ENCODE measurements around the gene GTF3C4. TPM values are rescaled to one million over a fixed set of nuclear protein-coding genes. Genes with fewer than 3 reads are reported as not detected.

GTF3C4 gene
- total RNA-seq, 1 experiment from 2014 or later, result 17.1 TPM

DNA sequence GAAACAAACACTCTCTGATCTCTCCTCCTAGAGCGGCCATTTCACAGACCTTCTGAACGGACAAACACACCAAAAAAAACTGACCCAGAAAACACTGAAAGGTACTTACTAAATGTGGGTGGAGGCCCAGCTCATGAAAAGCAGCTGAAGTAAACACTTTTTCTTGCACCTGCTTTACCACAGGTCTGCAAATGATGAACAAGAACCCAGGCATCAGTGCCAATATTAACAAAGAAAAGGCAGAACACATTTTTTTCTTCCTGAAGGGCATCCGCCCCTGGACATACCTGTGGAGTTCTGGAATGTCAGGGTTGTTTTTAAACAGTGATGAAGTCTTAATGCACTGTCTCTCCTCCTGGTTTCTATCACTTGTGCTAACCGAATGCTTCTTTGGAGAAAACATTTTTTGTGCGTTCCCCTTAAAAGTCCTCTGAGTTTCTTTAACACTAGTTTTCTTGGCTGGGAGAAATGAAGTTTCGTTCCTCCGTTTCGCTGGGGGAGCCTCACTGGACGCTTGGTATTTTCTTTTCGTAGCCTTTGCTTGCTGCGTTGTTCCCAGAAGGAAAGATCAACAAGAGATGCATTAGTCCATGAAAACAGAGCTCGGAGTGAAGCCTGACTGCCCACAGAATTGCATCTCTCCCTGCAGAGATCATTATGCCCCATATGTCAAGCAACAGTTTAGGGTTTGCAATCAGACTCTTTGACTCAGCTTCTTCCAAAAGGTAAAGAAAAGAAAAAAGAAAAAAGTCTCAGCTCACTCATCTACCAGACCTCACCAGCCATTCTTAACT, 7.9 kb upstream of the GTF3C4 start:
- H3K9me3 ChIP-seq (replicated peaks), result no peaks in the 10 kb centered on the region
- H3K4me1 ChIP-seq (replicated peaks), result no peaks in the 10 kb centered on the region
- H3K4me3 ChIP-seq, result no peak overlapping the region
- H3K27me3 ChIP-seq (replicated peaks), result no peaks in the 10 kb centered on the region
- H3K36me3 ChIP-seq, result peaks cover 39% of the 10 kb centered on the region
- no peak overlapping the region for H3K27ac ChIP-seq
- no peak for DNase-seq (ENCODE audit: low read depth in 1 of 2, low spot score in 2 of 2)

- Histone ChIP-seq H3K9me3 (replicated peaks) (no peaks in the 10 kb centered on the region), H3K4me1 (replicated peaks) (no peaks in the 10 kb centered on the region), H3K27me3 (replicated peaks) (no peaks in the 10 kb centered on the region), H3K4me3 (no peak overlapping the region), H3K36me3 (peaks cover 31% of the 10 kb centered on the region), H3K27ac (no peak overlapping the region)
- no peak for DNase-seq (ENCODE audit: low read depth in 1 of 2, low spot score in 2 of 2)
Observed at GRCh38 chr9:132663117-132663516, 7.1 kb upstream of the GTF3C4 start.

- no peaks in the 10 kb centered on the region; the same call in 1 of the 2 replicates for H3K4me1 ChIP-seq (replicated peaks)
- H3K36me3 ChIP-seq, result peaks cover 26% of the 10 kb centered on the region
- H3K27ac ChIP-seq, result no peak overlapping the region
- no peaks in the 10 kb centered on the region for H3K9me3 ChIP-seq (replicated peaks)
- H3K4me3 ChIP-seq, result no peak overlapping the region
- H3K27me3 ChIP-seq (replicated peaks), result no peaks in the 10 kb centered on the region
- no peak for DNase-seq (ENCODE audit: low read depth in 1 of 2, low spot score in 2 of 2)
Observed at GRCh38 chr9:132663851-132664250, 6.4 kb upstream of the GTF3C4 start.

DNA sequence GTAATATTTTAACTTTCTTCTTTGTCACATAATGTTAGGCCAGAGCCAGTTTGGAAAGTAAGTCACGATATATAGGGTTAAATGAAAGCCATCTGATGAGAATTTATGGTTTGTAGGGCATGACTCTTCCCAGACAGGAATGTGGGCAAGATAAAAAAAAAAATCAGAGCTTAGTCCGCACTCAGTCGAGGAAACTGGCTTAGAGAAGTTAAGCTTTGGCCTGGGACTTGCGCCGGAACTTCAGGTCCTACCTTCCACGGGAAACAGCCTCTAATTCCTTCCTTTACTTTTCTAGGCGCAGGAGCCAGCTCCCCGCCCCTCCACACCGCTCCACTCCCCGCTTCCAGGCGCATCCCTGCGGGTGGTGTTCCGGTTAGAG, 956 bp upstream of the GTF3C4 start:
- DNase-seq (ENCODE audit: low read depth in 1 of 2, low spot score in 2 of 2), result no peak
- peak overlapping the region; percentile 65 for H3K4me3 ChIP-seq
- no peaks in the 10 kb centered on the region for H3K27me3 ChIP-seq (replicated peaks)
- H3K4me1 ChIP-seq (replicated peaks), result peaks cover 18% of the 10 kb centered on the region
- H3K27ac ChIP-seq, result peak overlapping the region; percentile 85; the same call in 1 of the 2 replicates
- H3K36me3 ChIP-seq, result peaks cover 6% of the 10 kb centered on the region; the same call in 1 of the 2 replicates
- H3K9me3 ChIP-seq (replicated peaks), result no peaks in the 10 kb centered on the region

DNA sequence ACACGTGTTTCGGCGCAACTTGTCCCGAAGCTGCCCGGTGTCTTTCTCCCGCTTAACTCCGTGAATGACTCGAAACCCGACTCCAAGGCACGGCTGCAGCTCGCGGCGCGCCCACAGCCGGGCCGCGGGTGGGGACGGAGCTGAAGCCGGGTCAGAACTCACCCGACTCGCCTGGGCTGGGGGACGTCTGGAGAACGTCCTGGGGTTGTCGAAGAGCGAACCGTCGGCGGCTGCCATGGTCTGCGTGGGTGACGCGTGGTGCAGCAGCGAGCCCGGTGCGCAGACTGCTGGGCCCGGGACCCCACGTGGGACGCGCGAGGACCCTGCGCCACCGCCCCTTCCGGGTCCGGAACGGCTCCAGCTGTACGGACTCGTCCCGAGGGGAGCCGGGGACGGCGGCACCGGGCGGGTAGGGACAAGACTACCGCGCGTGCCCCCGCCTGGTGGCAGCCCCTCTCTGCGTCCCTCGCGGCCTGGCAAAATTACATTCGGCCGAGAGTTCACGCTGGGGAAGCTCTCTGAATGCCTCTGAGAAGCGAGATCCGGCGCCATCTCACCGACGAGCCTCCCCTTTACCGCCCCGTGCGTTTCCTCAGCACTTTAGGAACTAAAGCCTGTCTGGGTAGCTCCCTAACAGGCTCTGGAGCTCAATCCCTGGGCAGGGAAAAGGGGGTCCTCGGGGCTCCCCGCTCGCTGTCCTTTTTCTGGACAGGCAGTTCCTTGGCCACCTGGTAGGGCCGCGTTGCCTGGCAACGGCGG, 387 bp upstream of the GTF3C4 start, which contains the start of gene DDX31:
Gene DDX31, minus strand, starts transcription at position 286 of the 759 bp plus-strand sequence. Its CDS starts 49 bp downstream, at position 237.
- Histone ChIP-seq H3K27ac (peak within 1 kb of the TSS; percentile 85), H3K36me3 (peaks cover 6% of the 10 kb centered on the region; the same call in 1 of the 2 replicates), H3K9me3 (replicated peaks) (no peaks in the 10 kb centered on the region), H3K4me1 (replicated peaks) (peaks cover 18% of the 10 kb centered on the region), H3K4me3 (peak within 1 kb of the TSS; percentile 65), H3K27me3 (replicated peaks) (no peaks in the 10 kb centered on the region)
- DNase-seq (ENCODE audit: low read depth in 1 of 2, low spot score in 2 of 2), result peak; percentile 78 to 89

- Histone ChIP-seq H3K36me3 (peaks cover 6% of the 10 kb centered on the region), H3K4me3 (peak overlapping the region; percentile 65), H3K4me1 (replicated peaks) (peaks cover 18% of the 10 kb centered on the region), H3K27me3 (replicated peaks) (no peaks in the 10 kb centered on the region), H3K9me3 (replicated peaks) (no peaks in the 10 kb centered on the region), H3K27ac (no peak overlapping the region)
- peak in 1 of 2 experiments; percentile 5 for DNase-seq (ENCODE audit: low read depth in 1 of 2, low spot score in 2 of 2)
Observed at GRCh38 chr9:132671620-132672412, 1.6 kb downstream of the GTF3C4 start.

DNA sequence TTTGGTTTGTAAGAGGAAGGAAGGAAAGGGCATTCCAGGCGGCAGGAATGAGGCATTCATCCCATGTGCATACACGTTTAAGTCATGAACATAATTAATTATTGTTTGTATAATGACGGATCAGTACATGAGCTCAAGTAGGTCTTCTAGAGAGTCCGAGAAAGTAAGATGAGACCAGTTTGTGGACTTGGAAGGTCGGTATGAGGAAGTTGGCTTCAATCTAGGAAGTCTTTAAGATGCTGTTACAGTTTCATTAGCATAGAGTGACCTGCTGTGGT, 2.1 kb downstream of the GTF3C4 start:
- H3K36me3 ChIP-seq, result peaks cover 6% of the 10 kb centered on the region
- H3K9me3 ChIP-seq (replicated peaks), result no peaks in the 10 kb centered on the region
- DNase-seq (ENCODE audit: low read depth in 1 of 2, low spot score in 2 of 2), result no peak
- H3K27ac ChIP-seq, result no peak overlapping the region
- H3K4me1 ChIP-seq (replicated peaks), result peaks cover 18% of the 10 kb centered on the region
- H3K4me3 ChIP-seq, result no peak overlapping the region
- H3K27me3 ChIP-seq (replicated peaks), result no peaks in the 10 kb centered on the region

GRCh38 chr9:132673355-132673754, 3.1 kb downstream of the GTF3C4 start:
- DNase-seq (ENCODE audit: low read depth in 1 of 2, low spot score in 2 of 2), result peak in 1 of 2 experiments; percentile 4
- no peak overlapping the region for H3K4me3 ChIP-seq
- peaks cover 18% of the 10 kb centered on the region for H3K4me1 ChIP-seq (replicated peaks)
- H3K27me3 ChIP-seq (replicated peaks), result no peaks in the 10 kb centered on the region
- H3K9me3 ChIP-seq (replicated peaks), result no peaks in the 10 kb centered on the region
- H3K27ac ChIP-seq, result no peak overlapping the region
- peaks cover 13% of the 10 kb centered on the region for H3K36me3 ChIP-seq

DNA sequence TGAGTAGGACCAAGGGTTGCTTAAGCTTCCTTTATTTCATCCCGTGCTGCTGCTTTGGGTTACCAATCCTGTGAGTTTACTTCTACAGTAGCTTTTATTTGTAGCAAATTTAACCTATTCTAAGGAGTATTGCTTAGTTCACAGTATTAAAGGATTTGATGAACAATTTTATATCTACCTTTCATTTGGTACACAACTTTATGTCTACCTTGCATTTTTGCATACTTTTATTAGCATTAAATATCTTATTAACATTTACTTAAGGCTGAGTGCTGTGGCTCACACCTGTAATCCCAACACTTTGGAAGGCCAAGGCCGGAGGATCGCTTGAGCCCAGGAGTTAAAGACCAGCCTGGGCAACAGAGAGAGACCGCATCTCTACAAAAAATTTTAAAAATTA, 4.2 kb downstream of the GTF3C4 start:
- no peak overlapping the region for H3K27ac ChIP-seq
- H3K36me3 ChIP-seq, result peaks cover 23% of the 10 kb centered on the region
- peaks cover 18% of the 10 kb centered on the region for H3K4me1 ChIP-seq (replicated peaks)
- no peak for DNase-seq (ENCODE audit: low read depth in 1 of 2, low spot score in 2 of 2)
- no peak overlapping the region for H3K4me3 ChIP-seq
- H3K27me3 ChIP-seq (replicated peaks), result no peaks in the 10 kb centered on the region
- H3K9me3 ChIP-seq (replicated peaks), result no peaks in the 10 kb centered on the region

DNA sequence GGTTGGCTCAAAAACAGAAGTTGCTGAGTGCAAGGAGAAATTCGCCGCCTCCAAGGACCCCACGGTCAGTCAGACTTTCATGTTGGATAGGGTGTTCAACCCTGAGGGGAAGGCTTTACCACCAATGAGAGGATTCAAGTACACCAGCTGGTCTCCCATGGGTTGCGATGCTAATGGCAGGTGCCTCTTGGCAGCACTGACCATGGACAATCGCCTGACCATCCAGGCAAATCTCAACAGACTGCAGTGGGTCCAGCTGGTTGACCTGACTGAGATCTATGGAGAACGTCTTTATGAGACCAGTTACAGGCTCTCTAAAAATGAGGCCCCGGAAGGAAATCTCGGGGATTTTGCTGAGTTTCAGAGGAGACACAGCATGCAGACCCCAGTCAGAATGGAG, 7.7 kb downstream of the GTF3C4 start:
- H3K27ac ChIP-seq, result no peak overlapping the region
- DNase-seq (ENCODE audit: low read depth in 1 of 2, low spot score in 2 of 2), result no peak
- no peak overlapping the region for H3K4me3 ChIP-seq
- 0 out of 2 replicates have a peak, but pooled peaks cover 4% of the 10 kb centered on the region for H3K4me1 ChIP-seq (replicated peaks)
- H3K27me3 ChIP-seq (replicated peaks), result no peaks in the 10 kb centered on the region
- H3K9me3 ChIP-seq (replicated peaks), result no peaks in the 10 kb centered on the region
- peaks cover 42% of the 10 kb centered on the region for H3K36me3 ChIP-seq

DNA sequence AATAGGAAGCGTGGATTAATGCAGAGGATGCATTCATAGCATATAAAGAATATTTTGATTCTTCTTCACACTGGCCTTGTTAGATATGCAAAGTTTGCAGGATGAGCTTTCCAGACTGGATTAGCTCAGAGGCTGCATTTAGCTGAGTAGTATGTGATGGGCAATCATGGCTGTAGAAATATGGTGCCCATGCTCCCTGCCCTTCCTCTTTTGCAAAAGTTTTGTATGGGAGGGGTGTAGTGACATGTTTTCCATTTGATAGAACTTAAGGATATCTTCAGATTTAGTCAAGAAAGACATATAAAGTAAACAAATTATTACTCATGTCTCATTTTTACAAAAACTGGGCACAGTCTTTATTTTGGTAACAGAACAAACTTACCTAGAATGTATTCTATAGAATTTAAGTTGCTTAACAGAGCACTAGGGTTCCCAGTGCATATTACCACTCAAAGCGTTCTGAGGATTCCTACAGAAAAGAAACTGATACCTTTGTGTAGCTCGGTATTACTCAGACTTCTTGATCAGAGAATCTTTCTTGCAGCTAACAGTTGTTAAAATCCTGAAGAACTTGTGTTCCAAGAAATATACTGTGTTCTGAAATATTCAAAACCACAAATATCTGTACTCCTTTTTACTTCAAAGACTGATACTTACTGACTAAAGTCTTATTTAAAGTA, 9.8 kb downstream of the GTF3C4 start:
- Histone ChIP-seq H3K36me3 (peaks cover 61% of the 10 kb centered on the region), H3K27me3 (replicated peaks) (no peaks in the 10 kb centered on the region), H3K4me3 (no peak overlapping the region), H3K27ac (no peak overlapping the region), H3K4me1 (replicated peaks) (no peaks in the 10 kb centered on the region), H3K9me3 (replicated peaks) (no peaks in the 10 kb centered on the region)
- no peak for DNase-seq (ENCODE audit: low read depth in 1 of 2, low spot score in 2 of 2)

- no peak overlapping the region for H3K4me3 ChIP-seq
- H3K9me3 ChIP-seq (replicated peaks), result no peaks in the 10 kb centered on the region
- no peaks in the 10 kb centered on the region for H3K27me3 ChIP-seq (replicated peaks)
- no peaks in the 10 kb centered on the region for H3K4me1 ChIP-seq (replicated peaks)
- no peak for DNase-seq (ENCODE audit: low read depth in 1 of 2, low spot score in 2 of 2)
- H3K27ac ChIP-seq, result no peak overlapping the region
- peaks cover 76% of the 10 kb centered on the region for H3K36me3 ChIP-seq
Observed at GRCh38 chr9:132681561-132681960, 11.3 kb downstream of the GTF3C4 start.

GRCh38 chr9:132683873-132684272, 13.6 kb downstream of the GTF3C4 start:
- Histone ChIP-seq H3K4me1 (replicated peaks) (no peaks in the 10 kb centered on the region), H3K4me3 (no peak overlapping the region), H3K9me3 (replicated peaks) (no peaks in the 10 kb centered on the region), H3K27me3 (replicated peaks) (no peaks in the 10 kb centered on the region), H3K27ac (no peak overlapping the region), H3K36me3 (peaks cover 82% of the 10 kb centered on the region)
- no peak for DNase-seq (ENCODE audit: low read depth in 1 of 2, low spot score in 2 of 2)

All from SJSA1 (cell line).